Stimulated activated CD4-positive, alpha-beta T cell treated with anti-CD3 and anti-CD28 coated beads, TNF-alpha, amount 100 ng/mL, for 24 hours (primary cell): ENCODE data around the gene MSH5.
"Not testable (repeated sequence)": the region's sequence is repeated elsewhere in the genome, so short reads cannot be mapped to it uniquely, and the experiment has no call there.

Source experiments
- DNase-seq, 3 experiments: peaks; one replicate each; pipeline ENCODE4 v3.0.0-alpha.2; 2020; ENCODE audit warnings: low read depth in 3 of 3

Gene MSH5

GRCh38 chr6:31778999-31779885 is 39.4 kb downstream of the MSH5 start:
- DNase-seq: no peak

GRCh38 chr6:31779908-31780307 is 40.1 kb downstream of the MSH5 start:
- DNase-seq: no peak

GRCh38 chr6:31780507-31781243 is 40.9 kb downstream of the MSH5 start:
- no peak for DNase-seq

GRCh38 chr6:31781244-31782125 is 41.7 kb downstream of the MSH5 start:
- DNase-seq: no peak

GRCh38 chr6:31782126-31782855 is 42.5 kb downstream of the MSH5 start:
- no peak for DNase-seq

GRCh38 chr6:31784098-31784925 is 44.5 kb downstream of the MSH5 start:
- no peak for DNase-seq

- DNase-seq: no peak
Measured at GRCh38 chr6:31785475-31785874, 45.7 kb downstream of the MSH5 start.

GRCh38 chr6:31791324-31792089 is 51.7 kb downstream of the MSH5 start:
- peak in 1 of 3 experiments; percentile 39 for DNase-seq

- DNase-seq: no peak
Measured at GRCh38 chr6:31792090-31792374, 52.2 kb downstream of the MSH5 start.

GRCh38 chr6:31792761-31793171 is 53.0 kb downstream of the MSH5 start:
- DNase-seq: no peak

GRCh38 chr6:31793927-31794245 is 54.1 kb downstream of the MSH5 start:
- DNase-seq: not testable (repeated sequence)

GRCh38 chr6:31794294-31794865 is 54.6 kb downstream of the MSH5 start:
- no peak for DNase-seq

- no peak for DNase-seq
Measured at GRCh38 chr6:31794866-31795615, 55.2 kb downstream of the MSH5 start.

- peak; percentile 68 to 84 (median 69) for DNase-seq
Measured at GRCh38 chr6:31795616-31796298, 56.0 kb downstream of the MSH5 start, which contains the start of gene VARS1. Gene VARS1, minus strand, starts transcription at chr6:31795752. Its CDS starts 535 bp downstream, at chr6:31795217.

GRCh38 chr6:31796993-31797385 is 57.2 kb downstream of the MSH5 start:
- DNase-seq: no peak

GRCh38 chr6:31797588-31797987 is 57.8 kb downstream of the MSH5 start:
- no peak for DNase-seq

GRCh38 chr6:31799781-31800180 is 60.0 kb downstream of the MSH5 start:
- DNase-seq: no peak
